Raji (cell line): Measurements from ENCODE around the gene UNK.

ENCODE experiments used
- POLR2A ChIP-seq: IDR thresholded peaks from 2 replicates; pipeline ENCODE4 v1.6.1; 2011; ENCODE audit warnings: low read depth, low read length, control low read depth; ENCODE audit not compliant: insufficient read depth

UNK gene

DNA sequence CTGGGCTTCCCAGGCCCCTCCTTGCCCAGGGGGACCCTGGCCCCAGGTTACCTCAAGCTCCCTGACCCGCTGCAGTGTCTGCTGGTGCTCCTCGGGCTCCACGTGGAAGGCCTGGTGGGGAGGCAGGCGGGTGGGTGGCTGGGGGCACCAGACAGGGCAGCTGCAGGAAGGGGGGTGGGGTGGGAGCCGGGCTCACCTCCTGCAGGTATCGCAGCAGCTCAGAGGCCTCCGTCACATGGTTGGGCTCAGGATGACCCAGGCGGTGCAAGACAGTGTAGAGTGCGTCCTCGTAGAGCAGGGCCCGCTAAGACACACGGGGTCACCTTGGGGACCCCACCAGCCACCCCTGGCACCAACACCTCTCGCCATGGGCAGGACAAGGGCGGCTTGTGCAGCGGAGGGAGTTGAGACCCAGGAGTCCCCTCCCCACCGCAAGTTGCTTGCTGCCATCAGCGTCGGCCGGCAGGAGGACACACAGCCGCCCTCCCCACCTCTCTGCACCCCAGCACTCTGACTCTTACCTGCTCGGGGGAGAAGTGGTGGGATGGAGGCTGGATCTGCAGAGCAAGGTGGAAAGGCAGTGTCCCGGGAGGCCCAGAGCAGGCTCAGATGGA, 58.5 kb downstream of the UNK start:
- no peak for TF ChIP-seq POLR2A

DNA sequence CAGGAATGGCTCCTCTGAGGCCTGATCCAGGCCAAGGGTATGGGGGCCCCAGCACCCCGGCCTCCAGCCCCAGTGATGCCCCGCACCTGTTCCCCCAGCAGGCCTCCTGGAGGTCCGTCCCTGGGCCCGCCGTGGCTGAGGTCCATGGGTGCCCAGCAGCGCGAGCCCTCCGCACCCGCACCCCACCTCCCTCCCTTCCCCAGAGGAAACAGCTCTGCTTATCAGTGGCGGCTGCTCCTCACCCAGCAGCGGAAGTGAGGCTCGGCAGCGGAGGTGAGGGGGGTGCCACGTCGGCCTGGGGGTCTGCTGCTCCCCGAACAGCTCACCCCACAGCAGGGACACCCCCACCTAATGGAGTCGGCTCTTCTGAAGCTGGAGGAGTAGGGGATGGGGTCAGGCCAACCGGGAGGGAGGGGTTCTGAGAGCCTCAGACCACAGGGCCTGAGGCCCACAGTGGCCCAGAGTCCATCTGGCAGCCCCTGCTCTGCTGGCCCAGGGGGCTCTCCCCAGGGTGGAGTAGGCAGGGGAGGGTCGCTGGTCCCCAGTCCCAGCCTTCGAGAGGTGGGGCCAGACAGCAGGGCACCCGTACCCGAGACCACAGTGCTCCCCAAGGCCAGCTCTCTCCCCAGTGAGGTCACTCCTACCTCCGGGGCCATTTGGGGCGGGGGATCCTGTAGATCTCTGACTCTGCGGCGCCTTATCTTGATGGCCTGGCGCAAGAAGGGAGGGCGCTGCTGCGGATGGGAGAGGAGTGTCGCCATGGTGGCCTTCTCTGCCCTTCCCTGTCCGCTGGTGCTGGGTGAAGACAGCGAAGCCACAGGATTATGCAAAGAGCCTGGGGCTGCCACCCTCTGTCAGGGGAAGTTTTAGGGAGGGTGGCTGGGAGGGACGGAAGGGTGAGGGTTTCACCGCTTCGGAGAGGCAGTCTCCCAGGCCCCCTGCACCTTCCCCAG, 59.2 kb downstream of the UNK start, which contains the start of gene UNC13D:
Gene UNC13D (minus strand): TSS at position 828 of the 953 bp plus-strand sequence. CDS start 67 bp downstream, at position 761.
- no peak for TF ChIP-seq POLR2A

DNA sequence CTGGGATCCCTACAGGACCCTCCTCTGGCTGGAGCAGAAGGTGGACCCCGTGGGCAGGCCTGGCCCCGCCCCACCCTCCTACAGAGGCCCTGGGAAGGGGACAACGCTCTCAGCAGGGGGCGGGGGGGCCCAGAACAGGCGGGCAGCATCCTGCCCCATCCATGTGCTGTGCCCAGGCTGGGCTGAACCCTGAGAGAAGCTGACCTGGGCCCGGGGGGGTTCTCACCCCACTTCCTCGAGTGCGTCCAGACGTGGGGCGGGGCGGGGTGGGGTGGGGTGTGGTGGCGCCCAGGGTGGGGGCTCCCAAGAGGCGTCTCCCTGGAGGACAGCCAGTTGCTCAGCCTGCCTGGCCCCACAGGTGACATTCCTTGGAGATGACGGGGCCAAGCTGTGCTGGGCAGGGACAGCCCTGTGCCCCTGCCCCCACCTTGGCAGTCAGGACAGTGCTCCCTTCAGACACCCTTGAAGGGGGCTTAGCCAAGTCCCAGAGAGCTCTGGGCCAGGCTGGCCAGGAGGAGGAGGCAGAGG, 60.0 kb downstream of the UNK start:
- no peak for TF ChIP-seq POLR2A

DNA sequence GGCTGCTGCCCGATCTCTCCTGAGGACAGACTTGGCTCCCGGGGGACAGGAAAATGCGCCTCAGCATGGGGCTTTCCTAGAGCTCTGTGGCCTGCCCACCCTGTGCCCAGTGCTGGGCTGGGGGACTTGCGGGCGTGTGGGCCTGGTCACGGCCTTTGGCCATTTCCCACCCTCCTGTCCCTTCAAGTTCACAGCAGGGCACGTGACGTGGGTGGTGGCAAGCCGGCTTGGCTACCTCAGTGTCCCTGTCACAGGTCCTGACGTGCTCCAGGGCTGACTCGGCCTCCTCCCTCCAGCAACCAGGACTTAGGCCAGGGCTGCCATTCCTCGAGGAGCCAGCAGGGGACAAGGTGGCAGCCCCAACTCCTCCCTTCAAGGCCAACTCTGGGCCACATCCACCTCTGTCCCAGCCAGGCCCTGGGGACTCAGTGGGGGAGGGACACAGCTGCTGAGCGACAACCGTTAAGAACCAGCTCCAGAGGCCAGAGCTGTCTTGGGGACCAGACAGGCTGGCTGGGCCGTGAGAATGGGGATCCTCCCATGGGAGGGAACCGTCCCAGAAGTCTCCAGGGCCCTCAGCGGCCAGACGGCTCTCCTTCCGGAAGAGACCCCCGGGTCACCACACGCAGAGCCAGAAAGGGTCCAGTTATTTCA, 60.6 kb downstream of the UNK start:
- TF ChIP-seq POLR2A, result no peak

DNA sequence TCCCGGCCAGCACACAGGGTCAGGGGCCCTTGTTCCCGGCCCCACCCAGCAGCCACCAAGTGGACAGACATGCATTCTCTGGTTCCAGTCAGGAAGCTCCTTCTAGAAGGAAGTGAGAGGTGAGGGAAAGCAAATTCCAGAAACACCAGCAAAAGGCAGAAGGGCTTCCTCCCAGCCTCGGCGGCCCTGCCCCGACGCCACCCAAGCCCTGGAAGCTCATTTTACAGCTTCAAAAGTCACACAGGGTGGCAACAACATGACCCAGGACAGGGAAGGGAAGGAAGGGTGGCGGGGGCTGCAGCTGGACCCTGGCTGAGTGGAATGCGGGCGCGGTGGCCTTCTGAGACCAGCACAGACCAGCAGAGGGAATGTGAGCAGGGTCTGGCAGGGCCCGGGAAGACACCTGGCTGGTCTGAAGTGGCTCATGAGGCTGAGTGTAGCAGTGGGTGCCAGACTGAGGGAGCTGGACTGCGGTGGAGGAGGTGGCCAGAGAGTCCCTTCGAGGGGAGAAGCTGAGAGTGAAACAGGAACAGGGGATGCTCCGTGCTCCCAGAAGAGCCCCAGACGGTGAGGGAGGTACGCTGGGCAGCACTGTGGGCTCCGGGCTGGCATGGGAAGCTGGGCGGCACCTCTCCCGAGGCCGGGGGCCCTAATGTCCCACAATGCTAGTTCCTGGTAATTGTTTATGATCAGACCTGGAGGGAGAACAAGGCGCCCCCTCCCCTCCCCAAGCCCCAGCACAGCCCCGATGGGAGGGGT, 61.5 kb downstream of the UNK start:
- TF ChIP-seq POLR2A, result no peak

DNA sequence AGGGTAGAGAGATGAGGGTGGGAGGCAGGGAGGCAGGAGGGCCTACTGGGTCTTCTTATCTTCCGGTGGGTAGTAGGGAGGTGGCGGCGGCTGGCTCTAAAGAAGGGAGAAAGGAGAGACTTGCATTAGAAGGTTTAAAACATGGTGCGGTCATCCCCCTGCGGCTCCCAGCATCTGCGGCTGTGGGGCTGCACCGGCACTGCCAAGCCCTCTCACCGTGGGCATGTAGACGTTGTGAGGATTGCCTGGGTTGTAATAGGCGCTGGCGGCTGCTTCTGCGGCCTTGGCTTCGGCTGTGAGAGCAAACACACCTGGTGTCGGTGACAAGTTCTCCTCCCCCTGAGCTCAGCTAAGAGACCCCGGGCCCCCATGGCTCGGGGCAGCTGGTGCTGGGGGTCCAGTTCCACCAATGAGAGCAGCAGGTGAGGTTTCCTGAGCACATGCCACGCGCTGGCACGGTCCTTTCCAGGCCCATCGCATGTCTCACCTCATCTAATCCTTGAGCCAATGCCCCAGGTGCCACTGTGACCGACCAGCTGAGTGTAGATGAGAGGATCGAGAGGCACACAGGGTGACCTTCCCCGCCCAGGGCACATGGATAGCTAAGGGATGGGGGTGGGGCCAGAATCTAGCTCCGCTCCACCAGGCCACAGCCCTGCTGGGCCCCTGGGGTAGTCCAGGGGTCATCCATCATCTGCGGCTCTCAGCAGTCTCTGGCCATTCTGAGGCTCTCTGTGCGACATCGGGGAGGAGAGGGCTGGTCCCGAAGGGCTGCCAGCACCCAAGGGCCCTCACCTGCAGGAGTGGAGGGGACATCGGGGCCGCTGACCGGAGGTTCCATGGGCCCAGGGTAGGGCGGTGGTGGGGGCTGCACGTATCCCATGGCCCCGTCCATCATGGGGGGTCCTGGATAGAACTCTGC, 62.3 kb downstream of the UNK start:
- no peak for TF ChIP-seq POLR2A

DNA sequence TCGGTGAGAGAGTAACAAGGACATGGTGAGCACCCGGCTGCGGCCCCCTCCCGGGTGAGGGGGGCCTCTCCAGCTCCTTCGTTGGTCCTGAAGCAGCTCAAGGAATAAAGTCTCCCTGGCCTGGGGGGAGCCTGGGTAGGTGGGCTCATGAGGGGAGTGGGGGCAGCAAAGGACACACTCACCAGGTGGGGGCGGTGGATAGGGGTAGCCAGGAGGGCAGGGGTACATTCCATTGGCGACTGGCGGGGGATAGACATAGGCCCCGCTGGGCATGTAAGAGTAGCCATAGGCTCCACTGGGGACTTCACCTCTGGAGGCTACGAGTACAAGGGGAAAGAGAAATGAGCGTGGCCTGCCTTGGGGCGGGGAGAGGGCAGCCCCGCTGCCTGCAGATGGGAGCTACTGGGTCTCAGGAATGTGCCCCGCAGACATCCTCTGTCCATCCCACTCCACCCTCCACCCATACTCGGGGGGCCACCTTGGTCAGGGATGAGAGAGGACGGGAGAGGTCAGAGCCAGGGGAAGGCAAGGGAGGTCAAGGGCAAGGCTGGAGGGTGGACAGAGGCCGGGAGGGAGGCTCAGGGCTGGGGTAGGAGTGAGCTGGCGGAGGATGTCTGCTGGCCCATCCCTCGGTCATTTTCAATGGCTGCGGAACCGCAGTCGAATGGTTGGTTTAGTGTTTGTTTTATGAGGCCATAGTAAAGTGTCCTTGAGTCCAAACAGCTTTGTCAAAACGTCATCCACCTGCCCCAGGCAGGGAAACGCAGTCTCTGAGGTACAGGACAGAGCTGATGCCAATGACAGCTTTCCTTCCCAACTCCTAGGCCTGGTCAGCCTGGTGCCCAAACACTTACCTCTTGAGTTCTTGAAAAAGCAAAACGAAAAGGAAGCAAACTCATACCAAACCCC, 63.3 kb downstream of the UNK start:
- TF ChIP-seq POLR2A, result no peak

DNA sequence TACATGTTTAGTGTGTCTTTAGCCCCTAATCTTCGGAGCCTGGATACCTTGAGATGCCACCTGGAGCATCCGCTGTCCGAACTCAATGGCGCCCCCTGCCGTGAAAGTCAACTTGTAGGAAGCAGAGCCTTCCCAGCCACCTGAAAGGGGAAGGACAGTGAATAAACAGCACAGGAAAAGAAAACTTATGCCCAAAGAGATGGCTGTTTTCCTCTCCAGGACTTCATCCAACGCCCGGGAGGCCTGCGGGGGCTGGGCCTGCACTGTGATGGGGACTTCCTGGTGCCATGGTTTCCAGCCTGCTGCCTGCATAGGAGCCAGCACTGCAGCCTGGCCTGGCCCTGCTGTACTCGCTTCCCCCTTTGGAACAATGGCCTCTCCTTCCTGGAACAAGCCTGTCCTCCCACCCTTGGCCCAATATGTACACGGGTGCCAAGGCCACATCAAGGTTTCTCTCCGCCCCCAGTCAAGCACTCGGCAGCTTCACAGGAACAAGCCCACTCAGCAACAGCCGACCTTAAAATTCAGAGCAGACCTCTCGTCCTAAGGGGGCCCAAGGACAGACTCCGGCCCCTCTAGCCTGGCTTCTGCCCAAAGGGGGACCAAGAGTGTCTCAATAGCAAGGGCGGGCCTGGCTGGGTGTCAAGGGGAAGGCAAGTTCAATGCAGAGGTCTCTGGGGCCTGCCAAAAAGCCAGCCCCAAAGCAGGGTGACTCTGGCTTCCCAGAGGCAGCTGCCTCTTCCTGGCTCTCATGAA, 64.1 kb downstream of the UNK start:
- no peak for TF ChIP-seq POLR2A

DNA sequence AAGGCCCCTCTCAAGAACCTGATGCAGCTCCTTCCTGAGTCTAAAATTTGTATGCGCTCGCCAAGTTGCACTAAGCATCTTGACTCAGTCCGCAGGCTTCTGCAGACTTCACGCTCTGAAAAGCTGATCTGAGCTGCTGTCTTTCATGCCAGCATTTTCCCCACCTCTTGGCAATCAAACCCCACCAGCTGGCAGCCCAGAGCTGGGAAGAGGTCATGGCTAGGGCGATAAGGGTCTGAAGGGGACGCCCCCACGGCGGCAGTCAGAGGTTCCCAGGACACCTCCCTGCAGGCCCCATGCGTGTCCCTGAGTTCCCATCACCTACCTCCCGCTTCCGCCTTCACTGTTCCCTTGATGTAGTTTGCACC, 64.7 kb downstream of the UNK start:
- no peak for TF ChIP-seq POLR2A

DNA sequence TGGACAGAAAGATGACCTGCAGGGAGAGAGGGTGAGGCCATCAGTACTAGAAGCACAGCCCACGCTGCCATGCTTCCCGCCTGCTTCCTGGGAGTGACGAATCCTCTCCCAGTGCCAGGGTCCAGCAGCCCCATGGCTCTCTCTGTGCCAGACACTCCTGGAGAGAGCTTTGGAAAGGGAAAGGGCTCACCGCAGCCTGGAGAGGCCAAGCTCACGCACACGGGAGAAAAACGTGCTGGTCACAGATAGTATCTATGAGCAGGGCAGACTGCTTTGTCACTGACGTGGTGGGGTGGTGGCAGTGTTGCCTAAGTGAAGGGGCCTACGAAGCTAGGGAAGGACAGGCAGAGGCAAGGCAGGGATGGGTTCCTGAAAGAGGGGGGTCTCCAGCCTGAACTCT, 65.1 kb downstream of the UNK start:
- no peak for TF ChIP-seq POLR2A

DNA sequence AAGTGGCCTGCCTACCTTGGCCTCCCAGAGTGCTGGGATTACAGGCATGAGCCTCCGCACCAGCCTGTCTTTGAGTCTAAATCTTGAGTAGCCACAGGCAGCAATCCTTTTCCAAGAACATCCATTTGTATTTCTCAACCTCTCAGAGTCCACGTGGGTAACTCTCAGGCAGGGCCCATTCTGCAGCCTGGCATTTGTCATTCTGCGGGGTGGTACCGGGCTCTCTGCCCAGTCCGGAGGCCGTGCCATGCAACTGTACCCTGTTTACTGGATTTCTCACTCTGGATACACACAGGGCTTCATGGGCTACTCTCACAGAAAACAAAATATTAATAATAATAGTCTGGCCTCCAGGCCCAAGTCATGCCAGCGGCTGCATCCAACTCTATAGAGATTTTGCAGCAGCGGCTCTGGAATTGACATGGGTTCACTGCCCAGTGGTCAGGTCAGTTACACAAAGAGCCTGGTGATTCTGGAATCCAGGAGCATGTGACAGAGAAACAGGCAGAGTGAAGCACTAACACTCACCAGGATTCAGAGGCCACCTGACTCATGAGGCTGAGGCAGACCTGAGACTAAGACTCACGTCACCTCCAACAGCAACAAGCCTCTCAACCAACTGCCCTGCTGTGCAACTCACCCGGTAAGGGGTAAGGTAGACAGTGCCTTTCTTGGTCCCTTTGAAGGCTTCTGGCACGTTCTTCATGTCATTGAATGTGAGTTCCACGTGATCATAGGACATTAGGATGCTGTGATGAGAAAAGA, 66.5 kb downstream of the UNK start:
- TF ChIP-seq POLR2A, result no peak
